ENCODE data around the gene ENO4. TPM values are rescaled to one million over a fixed set of nuclear protein-coding genes. Genes with fewer than 3 reads are reported as not detected.

Gene ENO4
- total and polyA plus RNA-seq, 2 experiments from 2014 or later: 0.24 to 0.44 TPM

DNA sequence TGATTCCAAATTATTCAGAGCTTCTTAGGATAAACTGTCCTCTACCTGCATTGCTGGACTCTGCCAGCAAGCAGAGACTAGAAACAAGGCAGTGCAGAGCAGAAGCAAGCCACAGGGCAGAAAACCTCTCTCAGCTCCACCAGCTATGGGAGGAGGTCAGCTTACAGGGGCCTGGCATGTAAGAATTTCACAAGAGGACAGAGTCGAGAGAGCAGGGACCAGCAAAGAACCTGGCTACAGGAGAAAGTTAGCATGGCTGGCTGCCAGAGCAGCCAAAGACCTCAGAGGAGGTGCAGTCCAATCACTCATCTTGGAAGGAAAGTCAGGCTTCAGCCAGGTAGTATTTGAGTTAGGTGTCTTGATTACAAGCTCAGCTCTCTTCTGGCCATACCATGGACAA lies 62.9 kb downstream of the ENO4 start (continued):
- TF ChIP-seq, protein P1, sequence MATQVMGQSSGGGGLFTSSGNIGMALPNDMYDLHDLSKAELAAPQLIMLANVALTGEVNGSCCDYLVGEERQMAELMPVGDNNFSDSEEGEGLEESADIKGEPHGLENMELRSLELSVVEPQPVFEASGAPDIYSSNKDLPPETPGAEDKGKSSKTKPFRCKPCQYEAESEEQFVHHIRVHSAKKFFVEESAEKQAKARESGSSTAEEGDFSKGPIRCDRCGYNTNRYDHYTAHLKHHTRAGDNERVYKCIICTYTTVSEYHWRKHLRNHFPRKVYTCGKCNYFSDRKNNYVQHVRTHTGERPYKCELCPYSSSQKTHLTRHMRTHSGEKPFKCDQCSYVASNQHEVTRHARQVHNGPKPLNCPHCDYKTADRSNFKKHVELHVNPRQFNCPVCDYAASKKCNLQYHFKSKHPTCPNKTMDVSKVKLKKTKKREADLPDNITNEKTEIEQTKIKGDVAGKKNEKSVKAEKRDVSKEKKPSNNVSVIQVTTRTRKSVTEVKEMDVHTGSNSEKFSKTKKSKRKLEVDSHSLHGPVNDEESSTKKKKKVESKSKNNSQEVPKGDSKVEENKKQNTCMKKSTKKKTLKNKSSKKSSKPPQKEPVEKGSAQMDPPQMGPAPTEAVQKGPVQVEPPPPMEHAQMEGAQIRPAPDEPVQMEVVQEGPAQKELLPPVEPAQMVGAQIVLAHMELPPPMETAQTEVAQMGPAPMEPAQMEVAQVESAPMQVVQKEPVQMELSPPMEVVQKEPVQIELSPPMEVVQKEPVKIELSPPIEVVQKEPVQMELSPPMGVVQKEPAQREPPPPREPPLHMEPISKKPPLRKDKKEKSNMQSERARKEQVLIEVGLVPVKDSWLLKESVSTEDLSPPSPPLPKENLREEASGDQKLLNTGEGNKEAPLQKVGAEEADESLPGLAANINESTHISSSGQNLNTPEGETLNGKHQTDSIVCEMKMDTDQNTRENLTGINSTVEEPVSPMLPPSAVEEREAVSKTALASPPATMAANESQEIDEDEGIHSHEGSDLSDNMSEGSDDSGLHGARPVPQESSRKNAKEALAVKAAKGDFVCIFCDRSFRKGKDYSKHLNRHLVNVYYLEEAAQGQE (IDR thresholded peaks at IDR 0.05; ENCODE audit: unreplicated experiment): no peak
- TF ChIP-seq ZNF331 (CRISPR knock-in tag; IDR thresholded peaks at IDR 0.05; ENCODE audit: low read depth): no peak
- no peak for TF ChIP-seq POLR2AphosphoS5 (IDR thresholded peaks at IDR 0.05; ENCODE audit: low read depth)
- no peak for TF ChIP-seq EZH2phosphoT487 (IDR thresholded peaks at IDR 0.05; ENCODE audit: unreplicated experiment)
- TF ChIP-seq ZNF114 (CRISPR knock-in tag; IDR thresholded peaks at IDR 0.05): no peak
- TF ChIP-seq, protein P2, sequence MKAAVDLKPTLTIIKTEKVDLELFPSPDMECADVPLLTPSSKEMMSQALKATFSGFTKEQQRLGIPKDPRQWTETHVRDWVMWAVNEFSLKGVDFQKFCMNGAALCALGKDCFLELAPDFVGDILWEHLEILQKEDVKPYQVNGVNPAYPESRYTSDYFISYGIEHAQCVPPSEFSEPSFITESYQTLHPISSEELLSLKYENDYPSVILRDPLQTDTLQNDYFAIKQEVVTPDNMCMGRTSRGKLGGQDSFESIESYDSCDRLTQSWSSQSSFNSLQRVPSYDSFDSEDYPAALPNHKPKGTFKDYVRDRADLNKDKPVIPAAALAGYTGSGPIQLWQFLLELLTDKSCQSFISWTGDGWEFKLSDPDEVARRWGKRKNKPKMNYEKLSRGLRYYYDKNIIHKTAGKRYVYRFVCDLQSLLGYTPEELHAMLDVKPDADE (IDR thresholded peaks at IDR 0.05): no peak
- no peak for TF ChIP-seq STAT1 (IDR thresholded peaks at IDR 0.05; ENCODE audit: unreplicated experiment)
- TF ChIP-seq NANOG (IDR thresholded peaks at IDR 0.05; ENCODE audit: borderline replicate concordance): no peak

DNA sequence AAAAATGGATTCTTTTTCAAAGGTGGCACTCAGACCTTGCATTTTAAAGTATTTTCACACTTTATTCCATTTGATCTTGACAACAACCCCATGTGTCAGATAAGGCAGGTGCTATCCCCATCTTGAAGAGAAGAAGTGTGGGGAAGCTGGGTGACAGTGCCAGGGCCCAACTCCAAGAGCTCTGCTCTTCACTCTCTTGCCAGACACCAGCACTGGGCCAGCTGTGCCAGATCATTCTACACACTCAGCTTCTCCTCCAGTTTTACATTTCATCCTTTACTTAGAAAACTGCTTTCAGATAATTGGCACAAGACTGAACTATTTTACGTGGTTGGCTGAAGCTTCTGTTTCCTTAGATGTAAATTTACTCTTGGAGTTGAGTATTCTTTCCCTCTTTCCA lies 64.4 kb downstream of the ENO4 start:
- H3K27ac ChIP-seq (ENCODE audit: low read depth): no peak overlapping the region
- no peak overlapping the region for H3K4me3 ChIP-seq
- no peaks in the 10 kb centered on the region for H3K9me3 Mint-ChIP-seq
- H3K4me1 ChIP-seq (ENCODE audit: insufficient read depth): no peaks in the 10 kb centered on the region
- no peak overlapping the region for H3K4me3 Mint-ChIP-seq
- DNase-seq (ENCODE audit: low spot score): no peak
- H3K36me3 ChIP-seq (ENCODE audit: insufficient read depth): no peaks in the 10 kb centered on the region
- H3K9me2 ChIP-seq (ENCODE audit: insufficient read depth): no peaks in the 10 kb centered on the region
- H3K79me2 ChIP-seq (replicated peaks; ENCODE audit: insufficient read depth): no peaks in the 10 kb centered on the region
- ATAC-seq: no peak
- H3K4me1 Mint-ChIP-seq: peaks cover 10% of the 10 kb centered on the region; the same call in 2 of the 3 replicates
- no peak overlapping the region for H2AFZ ChIP-seq
- H3K4me2 ChIP-seq: no peak overlapping the region
- H3F3A ChIP-seq (replicated peaks; ENCODE audit: low read depth): no peaks in the 10 kb centered on the region
- no peaks in the 10 kb centered on the region for H3K36me3 Mint-ChIP-seq (ENCODE audit: low read depth)
- H3K27me3 Mint-ChIP-seq (ENCODE audit: insufficient read depth, low read depth, poor library complexity): no peaks in the 10 kb centered on the region
- no peaks in the 10 kb centered on the region for H3K27me3 ChIP-seq (ENCODE audit: insufficient read depth)
- no peaks in the 10 kb centered on the region for H4K20me1 ChIP-seq (replicated peaks; ENCODE audit: insufficient read depth)
- no peak overlapping the region for H3K27ac Mint-ChIP-seq
- TF ChIP-seq STAT1 (IDR thresholded peaks at IDR 0.05; ENCODE audit: unreplicated experiment): no peak
- TF ChIP-seq, protein P1 (IDR thresholded peaks at IDR 0.05; ENCODE audit: unreplicated experiment): no peak
- TF ChIP-seq EZH2 (IDR thresholded peaks at IDR 0.05; ENCODE audit: low read depth, unreplicated experiment): no peak
- no peak for TF ChIP-seq ZNF331 (CRISPR knock-in tag; IDR thresholded peaks at IDR 0.05; ENCODE audit: low read depth)
- TF ChIP-seq, protein P3, sequence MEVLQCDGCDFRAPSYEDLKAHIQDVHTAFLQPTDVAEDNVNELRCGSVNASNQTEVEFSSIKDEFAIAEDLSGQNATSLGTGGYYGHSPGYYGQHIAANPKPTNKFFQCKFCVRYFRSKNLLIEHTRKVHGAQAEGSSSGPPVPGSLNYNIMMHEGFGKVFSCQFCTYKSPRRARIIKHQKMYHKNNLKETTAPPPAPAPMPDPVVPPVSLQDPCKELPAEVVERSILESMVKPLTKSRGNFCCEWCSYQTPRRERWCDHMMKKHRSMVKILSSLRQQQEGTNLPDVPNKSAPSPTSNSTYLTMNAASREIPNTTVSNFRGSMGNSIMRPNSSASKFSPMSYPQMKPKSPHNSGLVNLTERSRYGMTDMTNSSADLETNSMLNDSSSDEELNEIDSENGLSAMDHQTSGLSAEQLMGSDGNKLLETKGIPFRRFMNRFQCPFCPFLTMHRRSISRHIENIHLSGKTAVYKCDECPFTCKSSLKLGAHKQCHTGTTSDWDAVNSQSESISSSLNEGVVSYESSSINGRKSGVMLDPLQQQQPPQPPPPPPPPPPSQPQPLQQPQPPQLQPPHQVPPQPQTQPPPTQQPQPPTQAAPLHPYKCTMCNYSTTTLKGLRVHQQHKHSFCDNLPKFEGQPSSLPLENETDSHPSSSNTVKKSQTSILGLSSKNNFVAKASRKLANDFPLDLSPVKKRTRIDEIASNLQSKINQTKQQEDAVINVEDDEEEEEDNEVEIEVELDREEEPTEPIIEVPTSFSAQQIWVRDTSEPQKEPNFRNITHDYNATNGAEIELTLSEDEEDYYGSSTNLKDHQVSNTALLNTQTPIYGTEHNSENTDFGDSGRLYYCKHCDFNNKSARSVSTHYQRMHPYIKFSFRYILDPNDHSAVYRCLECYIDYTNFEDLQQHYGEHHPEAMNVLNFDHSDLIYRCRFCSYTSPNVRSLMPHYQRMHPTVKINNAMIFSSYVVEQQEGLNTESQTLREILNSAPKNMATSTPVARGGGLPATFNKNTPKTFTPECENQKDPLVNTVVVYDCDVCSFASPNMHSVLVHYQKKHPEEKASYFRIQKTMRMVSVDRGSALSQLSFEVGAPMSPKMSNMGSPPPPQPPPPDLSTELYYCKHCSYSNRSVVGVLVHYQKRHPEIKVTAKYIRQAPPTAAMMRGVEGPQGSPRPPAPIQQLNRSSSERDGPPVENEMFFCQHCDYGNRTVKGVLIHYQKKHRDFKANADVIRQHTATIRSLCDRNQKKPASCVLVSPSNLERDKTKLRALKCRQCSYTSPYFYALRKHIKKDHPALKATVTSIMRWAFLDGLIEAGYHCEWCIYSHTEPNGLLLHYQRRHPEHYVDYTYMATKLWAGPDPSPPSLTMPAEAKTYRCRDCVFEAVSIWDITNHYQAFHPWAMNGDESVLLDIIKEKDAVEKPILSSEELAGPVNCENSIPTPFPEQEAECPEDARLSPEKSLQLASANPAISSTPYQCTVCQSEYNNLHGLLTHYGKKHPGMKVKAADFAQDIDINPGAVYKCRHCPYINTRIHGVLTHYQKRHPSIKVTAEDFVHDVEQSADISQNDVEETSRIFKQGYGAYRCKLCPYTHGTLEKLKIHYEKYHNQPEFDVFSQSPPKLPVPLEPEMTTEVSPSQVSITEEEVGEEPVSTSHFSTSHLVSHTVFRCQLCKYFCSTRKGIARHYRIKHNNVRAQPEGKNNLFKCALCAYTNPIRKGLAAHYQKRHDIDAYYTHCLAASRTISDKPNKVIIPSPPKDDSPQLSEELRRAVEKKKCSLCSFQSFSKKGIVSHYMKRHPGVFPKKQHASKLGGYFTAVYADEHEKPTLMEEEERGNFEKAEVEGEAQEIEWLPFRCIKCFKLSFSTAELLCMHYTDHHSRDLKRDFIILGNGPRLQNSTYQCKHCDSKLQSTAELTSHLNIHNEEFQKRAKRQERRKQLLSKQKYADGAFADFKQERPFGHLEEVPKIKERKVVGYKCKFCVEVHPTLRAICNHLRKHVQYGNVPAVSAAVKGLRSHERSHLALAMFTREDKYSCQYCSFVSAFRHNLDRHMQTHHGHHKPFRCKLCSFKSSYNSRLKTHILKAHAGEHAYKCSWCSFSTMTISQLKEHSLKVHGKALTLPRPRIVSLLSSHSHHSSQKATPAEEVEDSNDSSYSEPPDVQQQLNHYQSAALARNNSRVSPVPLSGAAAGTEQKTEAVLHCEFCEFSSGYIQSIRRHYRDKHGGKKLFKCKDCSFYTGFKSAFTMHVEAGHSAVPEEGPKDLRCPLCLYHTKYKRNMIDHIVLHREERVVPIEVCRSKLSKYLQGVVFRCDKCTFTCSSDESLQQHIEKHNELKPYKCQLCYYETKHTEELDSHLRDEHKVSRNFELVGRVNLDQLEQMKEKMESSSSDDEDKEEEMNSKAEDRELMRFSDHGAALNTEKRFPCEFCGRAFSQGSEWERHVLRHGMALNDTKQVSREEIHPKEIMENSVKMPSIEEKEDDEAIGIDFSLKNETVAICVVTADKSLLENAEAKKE (CRISPR knock-in tag; IDR thresholded peaks at IDR 0.05): no peak
